Erythroblast (primary cell): ENCODE data around the gene GNMT.

ENCODE experiments used
- DNase-seq, 2 experiments: peaks; one replicate each; lab custom pipeline; 2025; lab: John Stamatoyannopoulos, UW
- GATA1 ChIP-seq: IDR thresholded peaks from 2 replicates; pipeline ENCODE4 v1.6.1; 2011; ENCODE audit warnings: low read depth, mild to moderate bottlenecking, control low read depth, low read length, moderate library complexity
- POLR2A ChIP-seq: IDR thresholded peaks from 2 replicates; pipeline ENCODE4 v1.6.1; 2011; ENCODE audit warnings: mild to moderate bottlenecking, low read length

The GNMT gene

GRCh38 chr6:42962096-42962495 is 1.5 kb downstream of the GNMT start:
- TF ChIP-seq GATA1 = no peak
- no peak for TF ChIP-seq POLR2A
- no peak for DNase-seq

DNA sequence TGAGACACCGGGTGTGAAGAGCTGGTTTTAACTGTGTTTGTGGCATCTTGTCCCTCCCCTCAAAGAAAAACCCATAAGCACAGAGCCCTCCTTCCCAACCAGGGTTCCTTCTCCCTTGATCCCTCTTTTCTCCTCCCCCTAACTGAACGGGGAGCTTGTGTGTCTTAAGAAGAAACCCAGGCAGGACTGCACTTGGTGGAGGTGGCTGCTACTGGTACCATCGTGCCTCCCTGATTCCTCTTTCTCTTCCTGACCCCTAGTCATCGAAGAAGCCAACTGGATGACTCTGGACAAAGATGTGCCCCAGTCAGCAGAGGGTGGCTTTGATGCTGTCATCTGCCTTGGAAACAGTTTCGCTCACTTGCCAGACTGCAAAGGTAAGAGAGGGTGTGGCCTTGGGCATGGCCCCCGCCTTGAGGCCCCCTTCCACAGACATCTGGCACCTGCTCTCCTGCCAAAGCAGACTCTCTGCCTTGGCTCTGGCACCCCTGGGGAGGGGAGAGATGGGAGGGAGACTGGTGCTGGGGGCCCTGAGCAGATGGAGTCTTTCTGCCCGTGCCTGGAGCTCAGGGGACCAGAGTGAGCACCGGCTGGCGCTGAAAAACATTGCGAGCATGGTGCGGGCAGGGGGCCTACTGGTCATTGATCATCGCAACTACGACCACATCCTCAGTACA is 2.1 kb downstream of the GNMT start:
- DNase-seq = no peak
- TF ChIP-seq POLR2A = no peak
- no peak for TF ChIP-seq GATA1

- TF ChIP-seq GATA1 (no peak), POLR2A (no peak)
- DNase-seq = no peak
Observed at GRCh38 chr6:42963179-42963854, 2.8 kb downstream of the GNMT start.

GRCh38 chr6:42963855-42964605 is 3.5 kb downstream of the GNMT start:
- DNase-seq = peak; percentile 70 to 73
- TF ChIP-seq GATA1 (no peak), POLR2A (no peak)

GRCh38 chr6:42966571-42966970 is 6.0 kb downstream of the GNMT start:
- no peak for TF ChIP-seq GATA1
- no peak for TF ChIP-seq POLR2A
- no peak for DNase-seq

GRCh38 chr6:42967228-42967627 is 6.7 kb downstream of the GNMT start:
- TF ChIP-seq GATA1 = no peak
- no peak for TF ChIP-seq POLR2A
- no peak for DNase-seq

DNA sequence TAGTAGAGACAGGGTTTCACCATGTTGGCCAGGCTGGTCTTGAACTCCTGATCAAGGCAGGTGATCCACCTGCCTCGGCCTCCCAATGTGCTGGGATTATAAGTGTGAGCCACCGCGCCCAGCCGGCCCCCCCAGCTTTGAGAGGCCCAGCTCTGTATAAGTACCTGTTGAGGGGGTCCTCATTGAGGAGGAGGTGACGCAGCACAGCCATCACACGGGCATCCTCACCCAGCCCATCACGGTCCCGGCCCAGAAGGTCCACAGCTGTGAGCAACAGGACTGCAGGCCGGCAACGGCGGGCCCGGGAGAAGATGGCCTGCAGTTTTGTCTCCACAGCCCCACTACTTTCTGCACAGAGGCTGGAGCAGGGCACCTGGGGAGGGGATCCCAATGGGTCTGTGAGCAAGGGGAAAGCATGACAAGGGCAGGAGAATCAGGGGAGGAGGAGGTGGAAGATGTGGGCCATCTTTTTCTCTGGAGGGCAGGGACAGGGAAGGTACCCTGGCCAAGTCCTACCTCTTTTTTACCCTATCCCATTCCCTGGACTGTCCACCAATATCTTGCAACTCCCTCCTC is 7.7 kb downstream of the GNMT start:
- no peak for DNase-seq
- TF ChIP-seq POLR2A (no peak), GATA1 (no peak)

DNA sequence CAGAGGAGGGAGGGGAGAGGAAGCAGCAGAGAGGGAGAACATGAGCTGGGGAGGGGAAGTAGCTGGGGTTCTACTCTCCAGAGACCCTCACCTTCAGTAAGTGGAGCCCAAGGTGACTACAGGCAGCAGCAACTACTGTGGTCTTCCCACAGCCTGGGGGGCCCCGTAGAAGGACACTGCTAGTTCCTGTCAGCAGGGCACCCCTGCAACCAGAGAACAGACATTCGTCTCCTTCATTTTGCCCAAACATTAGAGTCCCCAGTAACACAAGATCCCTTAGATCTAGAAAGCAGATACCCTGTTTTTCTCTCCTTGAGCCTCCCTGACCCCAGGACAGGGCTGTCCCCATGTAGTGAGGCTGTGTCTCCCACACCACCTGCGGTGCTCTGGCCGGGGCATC is 8.2 kb downstream of the GNMT start:
- no peak for DNase-seq
- no peak for TF ChIP-seq GATA1
- no peak for TF ChIP-seq POLR2A

DNA sequence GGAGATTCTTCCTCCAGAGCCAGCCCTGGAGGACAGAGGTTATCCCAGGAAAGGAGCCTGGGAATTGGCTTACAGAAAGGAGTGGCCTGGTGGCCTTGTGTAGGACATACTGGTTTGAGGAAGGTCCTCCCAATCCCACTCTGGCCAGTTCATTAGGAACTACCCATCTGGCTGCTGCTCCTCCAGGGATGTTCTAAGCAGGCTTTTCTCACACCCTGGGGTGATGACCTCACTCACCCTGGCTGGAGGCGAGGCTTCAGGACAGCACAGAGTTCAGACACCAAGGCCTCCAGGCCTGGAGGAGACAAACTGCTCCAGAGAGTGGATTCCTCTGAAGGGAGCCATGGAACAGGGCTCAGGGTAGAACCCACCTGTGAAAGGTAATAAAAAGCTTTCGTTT is 8.9 kb downstream of the GNMT start:
- no peak for TF ChIP-seq POLR2A
- peak in 1 of 2 experiments; percentile 35 for DNase-seq

DNA sequence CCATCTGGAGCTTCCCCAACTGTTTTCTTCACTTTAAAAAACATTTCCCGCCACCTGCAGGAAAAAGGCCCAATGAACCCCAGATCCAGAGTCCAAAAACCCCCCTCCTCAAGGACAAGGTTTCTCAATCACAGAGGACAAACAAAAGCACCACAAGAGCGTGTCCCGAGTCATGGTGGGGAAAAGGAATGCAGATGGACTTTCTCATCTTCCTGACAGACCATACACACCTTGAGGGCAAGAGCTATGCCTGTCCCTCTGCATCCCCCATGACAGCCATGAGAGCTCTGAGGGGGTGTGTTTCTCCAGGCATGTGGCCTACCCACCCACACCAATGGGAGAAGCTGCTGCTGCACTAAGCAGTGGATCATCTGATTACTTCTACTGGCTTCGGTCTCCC is 9.4 kb downstream of the GNMT start:
- no peak for DNase-seq
- no peak for TF ChIP-seq POLR2A
- no peak for TF ChIP-seq GATA1

DNA sequence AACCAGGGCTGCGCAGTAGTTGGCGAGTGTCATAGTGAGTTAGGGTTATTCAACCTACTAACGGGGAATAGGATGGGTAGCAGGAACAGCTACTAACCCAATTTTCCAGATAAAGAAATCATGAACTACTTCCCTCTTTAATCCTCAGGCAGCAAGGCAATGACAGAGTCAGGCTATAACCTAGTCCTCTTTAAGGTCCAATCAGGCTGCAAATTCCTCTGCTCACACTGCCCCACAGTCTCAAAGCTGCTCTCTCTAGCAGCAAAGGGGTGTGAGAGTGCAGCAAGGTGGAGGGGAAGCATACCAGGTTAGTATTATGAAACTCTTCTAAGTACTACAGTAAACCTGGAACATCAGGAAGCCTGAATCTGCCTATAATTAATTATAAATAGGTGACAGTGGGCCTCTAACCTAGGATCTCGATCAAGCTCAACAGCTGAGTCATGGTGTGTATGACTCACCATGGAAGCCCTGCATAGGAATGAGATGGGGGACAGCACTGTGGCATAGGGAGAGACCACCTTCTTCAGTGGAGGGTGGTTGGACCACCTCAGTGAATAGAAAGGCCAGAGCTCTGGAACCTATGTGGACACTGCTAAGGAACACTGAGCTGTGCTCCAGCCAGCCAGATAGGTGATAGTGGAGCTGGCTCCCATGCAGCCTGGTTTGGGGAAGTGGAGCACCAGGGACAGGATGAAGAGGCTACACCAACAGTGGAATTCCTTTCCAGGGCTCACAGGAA is 10.5 kb downstream of the GNMT start:
- TF ChIP-seq POLR2A = no peak
- TF ChIP-seq GATA1 = no peak
- peak; percentile 72 to 84 for DNase-seq

DNA sequence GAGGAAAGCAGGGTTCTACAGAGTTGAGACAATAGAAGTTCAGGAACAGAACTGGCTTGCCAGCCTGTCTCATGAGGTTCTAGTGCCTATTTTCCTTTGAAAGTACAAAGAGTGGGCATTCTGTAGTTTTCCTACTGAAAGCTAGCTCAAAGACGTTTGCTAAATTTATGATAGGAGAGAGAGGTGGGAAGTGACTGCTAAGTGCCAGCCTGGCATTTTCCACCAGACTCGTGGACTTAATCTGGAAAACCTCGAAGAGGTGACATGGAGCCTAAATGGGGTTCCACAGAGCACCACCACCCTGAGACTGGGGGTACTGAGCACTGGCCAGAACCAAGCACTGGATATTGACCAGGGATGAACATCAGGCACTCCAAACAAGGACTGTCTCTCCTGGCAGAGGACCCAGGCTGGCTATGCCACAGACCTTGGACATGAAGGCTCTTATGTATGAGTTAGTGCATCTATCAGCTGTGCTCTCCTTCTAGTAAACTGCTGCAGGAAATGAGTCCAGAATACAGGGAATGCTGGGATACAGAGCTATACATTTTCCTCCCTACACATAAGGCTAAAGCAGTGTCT is 11.3 kb downstream of the GNMT start:
- DNase-seq = no peak
- no peak for TF ChIP-seq GATA1

- DNase-seq = no peak
- TF ChIP-seq POLR2A = no peak
- no peak for TF ChIP-seq GATA1
Observed at GRCh38 chr6:42973926-42974325, 13.4 kb downstream of the GNMT start.
